Measurements from ENCODE around the gene STK32C. TPM values are rescaled to one million over a fixed set of nuclear protein-coding genes. Genes with fewer than 3 reads are reported as not detected.

The STK32C gene
- total and polyA plus RNA-seq, 2 donors from 2014 or later = 11.6 to 14.4 TPM

GRCh38 chr10:132274986-132275385 lies 32.8 kb downstream of the STK32C start:
- Histone ChIP-seq H3K27me3 (ENCODE audit: control insufficient read depth, insufficient read depth, low read length) (no peaks in the 10 kb centered on the region), H3K4me3 (ENCODE audit: low read length in 3 of 3) (no peak overlapping the region), H3K9me3 (ENCODE audit: control insufficient read depth in 2 of 3, insufficient read depth in 1 of 3, low read length in 3 of 3) (no peaks in the 10 kb centered on the region), H3K4me1 (ENCODE audit: control insufficient read depth in 2 of 3, insufficient read depth in 2 of 3, low read depth in 1 of 3, low read length in 3 of 3) (peaks cover 0 to 6% (median 0%) of the 10 kb centered on the region in 3 donors), H3K9ac (ENCODE audit: low read length in 3 of 3) (no peak overlapping the region), H3K27ac (ENCODE audit: low read depth in 2 of 2, low read length in 2 of 2) (no peak overlapping the region), H3K36me3 (ENCODE audit: control insufficient read depth in 2 of 3, insufficient read depth in 3 of 3, low read length in 3 of 3) (no peaks in the 10 kb centered on the region)
- FAIRE-seq (no peak), DNase-seq (peak in 1 of 5 donors; percentile 51)
- TF ChIP-seq, protein P1, sequence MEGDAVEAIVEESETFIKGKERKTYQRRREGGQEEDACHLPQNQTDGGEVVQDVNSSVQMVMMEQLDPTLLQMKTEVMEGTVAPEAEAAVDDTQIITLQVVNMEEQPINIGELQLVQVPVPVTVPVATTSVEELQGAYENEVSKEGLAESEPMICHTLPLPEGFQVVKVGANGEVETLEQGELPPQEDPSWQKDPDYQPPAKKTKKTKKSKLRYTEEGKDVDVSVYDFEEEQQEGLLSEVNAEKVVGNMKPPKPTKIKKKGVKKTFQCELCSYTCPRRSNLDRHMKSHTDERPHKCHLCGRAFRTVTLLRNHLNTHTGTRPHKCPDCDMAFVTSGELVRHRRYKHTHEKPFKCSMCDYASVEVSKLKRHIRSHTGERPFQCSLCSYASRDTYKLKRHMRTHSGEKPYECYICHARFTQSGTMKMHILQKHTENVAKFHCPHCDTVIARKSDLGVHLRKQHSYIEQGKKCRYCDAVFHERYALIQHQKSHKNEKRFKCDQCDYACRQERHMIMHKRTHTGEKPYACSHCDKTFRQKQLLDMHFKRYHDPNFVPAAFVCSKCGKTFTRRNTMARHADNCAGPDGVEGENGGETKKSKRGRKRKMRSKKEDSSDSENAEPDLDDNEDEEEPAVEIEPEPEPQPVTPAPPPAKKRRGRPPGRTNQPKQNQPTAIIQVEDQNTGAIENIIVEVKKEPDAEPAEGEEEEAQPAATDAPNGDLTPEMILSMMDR (IDR thresholded peaks at IDR 0.05; ENCODE audit: borderline replicate concordance, extremely low read depth, insufficient read depth) = no peak
- intact Hi-C loops (cut with DNase I) = no loop called here

DNA sequence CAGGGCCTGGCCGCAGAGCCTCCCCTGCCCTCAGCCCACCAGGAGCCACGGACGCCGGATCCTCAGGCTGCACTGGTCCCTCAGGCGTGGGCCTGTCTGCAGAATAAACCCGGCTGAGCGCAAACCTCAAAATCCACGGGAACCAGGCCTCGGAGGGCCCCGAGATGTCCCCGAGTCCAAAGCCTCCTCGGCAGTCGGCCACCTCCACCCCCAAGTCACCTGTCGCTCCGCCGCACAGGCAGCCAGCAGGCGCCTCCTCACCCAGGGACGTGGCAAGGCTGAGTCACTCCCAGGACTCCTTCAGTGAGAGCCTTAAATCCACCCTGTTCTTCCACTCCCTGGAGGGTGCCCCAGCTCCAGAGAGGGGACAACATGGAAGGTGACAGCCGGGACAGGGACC lies 33.2 kb downstream of the STK32C start:
- H3K4me3 ChIP-seq (ENCODE audit: low read length in 3 of 3) = no peak overlapping the region
- FAIRE-seq = no peak
- H3K4me1 ChIP-seq (ENCODE audit: control insufficient read depth in 2 of 3, insufficient read depth in 2 of 3, low read depth in 1 of 3, low read length in 3 of 3) = peaks cover 0 to 6% (median 0%) of the 10 kb centered on the region in 3 donors
- intact Hi-C loops (cut with DNase I) = no loop called here
- H3K9ac ChIP-seq (ENCODE audit: low read length in 3 of 3) = no peak overlapping the region
- H3K36me3 ChIP-seq (ENCODE audit: control insufficient read depth in 2 of 3, insufficient read depth in 3 of 3, low read length in 3 of 3) = no peaks in the 10 kb centered on the region
- DNase-seq = peak in 1 of 5 donors; percentile 66
- H3K9me3 ChIP-seq (ENCODE audit: control insufficient read depth in 2 of 3, insufficient read depth in 1 of 3, low read length in 3 of 3) = no peaks in the 10 kb centered on the region
- H3K27ac ChIP-seq (ENCODE audit: low read depth in 2 of 2, low read length in 2 of 2) = no peak overlapping the region
- TF ChIP-seq, protein P1 (IDR thresholded peaks at IDR 0.05; ENCODE audit: borderline replicate concordance, extremely low read depth, insufficient read depth) = no peak
- no peaks in the 10 kb centered on the region for H3K27me3 ChIP-seq (ENCODE audit: control insufficient read depth, insufficient read depth, low read length)

DNA sequence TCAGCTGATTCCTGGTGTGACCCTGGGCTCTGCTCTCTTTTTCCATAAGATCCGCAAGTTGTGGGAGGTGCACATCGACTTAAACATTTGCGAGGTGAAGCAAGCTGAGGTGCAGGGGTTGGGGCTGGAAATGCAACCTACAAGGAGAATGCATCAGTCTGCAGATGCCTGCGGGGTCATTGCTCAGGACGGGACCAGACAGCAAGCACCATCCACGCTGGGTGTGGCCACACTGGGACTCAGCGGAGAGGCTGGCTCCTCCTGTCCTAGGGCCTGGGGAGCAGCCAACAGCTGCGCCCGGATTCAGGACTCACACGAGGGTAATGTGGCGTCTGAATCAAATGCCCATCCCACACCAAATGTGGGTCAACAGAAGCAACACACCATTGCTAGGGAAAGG lies 33.8 kb downstream of the STK32C start:
- intact Hi-C loops (cut with DNase I) = no loop called here
- no peak overlapping the region for H3K27ac ChIP-seq (ENCODE audit: low read depth in 2 of 2, low read length in 2 of 2)
- no peak overlapping the region for H3K4me3 ChIP-seq (ENCODE audit: low read length in 3 of 3)
- FAIRE-seq (no peak), DNase-seq (peak in 1 of 5 donors; percentile 59)
- H3K4me1 ChIP-seq (ENCODE audit: control insufficient read depth in 2 of 3, insufficient read depth in 2 of 3, low read depth in 1 of 3, low read length in 3 of 3) = peaks cover 0 to 6% (median 1%) of the 10 kb centered on the region in 3 donors
- H3K27me3 ChIP-seq (ENCODE audit: control insufficient read depth, insufficient read depth, low read length) = no peaks in the 10 kb centered on the region
- no peaks in the 10 kb centered on the region for H3K36me3 ChIP-seq (ENCODE audit: control insufficient read depth in 2 of 3, insufficient read depth in 3 of 3, low read length in 3 of 3)
- no peaks in the 10 kb centered on the region for H3K9me3 ChIP-seq (ENCODE audit: control insufficient read depth in 2 of 3, insufficient read depth in 1 of 3, low read length in 3 of 3)
- no peak overlapping the region for H3K9ac ChIP-seq (ENCODE audit: low read length in 3 of 3)
- TF ChIP-seq, protein P1 (IDR thresholded peaks at IDR 0.05; ENCODE audit: borderline replicate concordance, extremely low read depth, insufficient read depth) = no peak
